Measurements from ENCODE around the gene ATF7IP2.

ATF7IP2 gene

GRCh38 chr16:10494343-10495030 lies 108.6 kb downstream of the ATF7IP2 start:
- TF ChIP-seq RARB (CRISPR knock-in tag; IDR thresholded peaks at IDR 0.05): no peak
- TF ChIP-seq TCF4 (CRISPR knock-in tag; IDR thresholded peaks at IDR 0.05; ENCODE audit: borderline replicate concordance): no peak

GRCh38 chr16:10495031-10495345 lies 109.1 kb downstream of the ATF7IP2 start:
- TF ChIP-seq CSDC2 (CRISPR knock-in tag; IDR thresholded peaks at IDR 0.05): no peak
- no peak for TF ChIP-seq ZC3H10 (CRISPR knock-in tag; IDR thresholded peaks at IDR 0.05)
- TF ChIP-seq SNAI2 (CRISPR knock-in tag; IDR thresholded peaks at IDR 0.05): no peak
- no peak for TF ChIP-seq ZFP30 (CRISPR knock-in tag; IDR thresholded peaks at IDR 0.05)
- TF ChIP-seq TSHZ2 (CRISPR knock-in tag; IDR thresholded peaks at IDR 0.05): no peak
- TF ChIP-seq RARB (CRISPR knock-in tag; IDR thresholded peaks at IDR 0.05): no peak
- no peak for TF ChIP-seq ARNTL (CRISPR knock-in tag; IDR thresholded peaks at IDR 0.05; ENCODE audit: borderline replicate concordance, low read depth)
- no peak for TF ChIP-seq GLIS3 (CRISPR knock-in tag; IDR thresholded peaks at IDR 0.05)
- no peak for TF ChIP-seq ZNF565 (CRISPR knock-in tag; conservative IDR thresholded peaks at IDR 0.05; ENCODE audit: low read depth)
- TF ChIP-seq TOX (CRISPR knock-in tag; IDR thresholded peaks at IDR 0.05; ENCODE audit: borderline replicate concordance): no peak
- TF ChIP-seq POU6F1 (CRISPR knock-in tag; IDR thresholded peaks at IDR 0.05; ENCODE audit: borderline replicate concordance, low read depth): no peak
- no peak for TF ChIP-seq ESRRG (CRISPR knock-in tag; IDR thresholded peaks at IDR 0.05)
- TF ChIP-seq CSRNP3 (CRISPR knock-in tag; IDR thresholded peaks at IDR 0.05): no peak
- TF ChIP-seq ZNF70 (CRISPR knock-in tag; IDR thresholded peaks at IDR 0.05): no peak
- ATAC-seq: no peak

More at GRCh38 chr16:10494343-10495030, 108.6 kb downstream of the ATF7IP2 start:
- no peak for ATAC-seq

GRCh38 chr16:10497132-10498101 lies 111.6 kb downstream of the ATF7IP2 start:
- TF ChIP-seq POU6F1 (CRISPR knock-in tag; IDR thresholded peaks at IDR 0.05; ENCODE audit: borderline replicate concordance, low read depth): no peak
- TF ChIP-seq CREB5 (CRISPR knock-in tag; IDR thresholded peaks at IDR 0.05; ENCODE audit: low read depth): no peak
- TF ChIP-seq ZNF70 (CRISPR knock-in tag; IDR thresholded peaks at IDR 0.05): no peak
- TF ChIP-seq GLIS3 (CRISPR knock-in tag; IDR thresholded peaks at IDR 0.05): no peak
- no peak for TF ChIP-seq TCF4 (CRISPR knock-in tag; IDR thresholded peaks at IDR 0.05; ENCODE audit: borderline replicate concordance)
- no peak for TF ChIP-seq ZNF565 (CRISPR knock-in tag; conservative IDR thresholded peaks at IDR 0.05; ENCODE audit: low read depth)
- no peak for TF ChIP-seq SNAI2 (CRISPR knock-in tag; IDR thresholded peaks at IDR 0.05)

GRCh38 chr16:10500582-10500981 lies 114.7 kb downstream of the ATF7IP2 start:
- ATAC-seq: no peak

More at GRCh38 chr16:10497132-10498101, 111.6 kb downstream of the ATF7IP2 start:
- ATAC-seq: no peak

More at GRCh38 chr16:10500582-10500981, 114.7 kb downstream of the ATF7IP2 start:
- TF ChIP-seq PPARA (CRISPR knock-in tag; IDR thresholded peaks at IDR 0.05; ENCODE audit: borderline replicate concordance) (no peak), SNAI2 (CRISPR knock-in tag; IDR thresholded peaks at IDR 0.05) (no peak), ARNTL (CRISPR knock-in tag; IDR thresholded peaks at IDR 0.05; ENCODE audit: borderline replicate concordance, low read depth) (no peak)
